Fibroblast of lung (primary cell): ENCODE data around the gene ZP2. TPM values are rescaled to one million over a fixed set of nuclear protein-coding genes. Genes with fewer than 3 reads are reported as not detected.

Experiments used
- DNase-seq, 2 donors: peaks; one replicate each; pipeline versions ENCODE4 v3.0.0 to v3.0.0-alpha.2; 2010; ENCODE audit warnings: low read depth in 2 of 2
- H2AFZ ChIP-seq: 2 replicates; pipeline ENCODE4 v1.5.1; 2012; ENCODE audit warnings: low read length, control low read depth, inconsistent platforms
- H3K27ac ChIP-seq: 2 replicates; pipeline ENCODE4 v1.5.1; 2011; ENCODE audit warnings: low read length, control low read depth; ENCODE audit not compliant: insufficient read depth
- H3K27me3 ChIP-seq: 2 replicates; pipeline ENCODE4 v1.5.1; 2011; ENCODE audit warnings: mild to moderate bottlenecking, low read length; ENCODE audit not compliant: control insufficient read depth, insufficient read depth
- H3K36me3 ChIP-seq: 2 replicates; pipeline ENCODE4 v1.5.1; 2011; ENCODE audit warnings: low read length; ENCODE audit not compliant: control insufficient read depth, insufficient read depth
- H3K4me1 ChIP-seq: 2 replicates; pipeline ENCODE4 v1.5.1; 2011; ENCODE audit warnings: low read length; ENCODE audit not compliant: control insufficient read depth, insufficient read depth; ENCODE audit errors: extremely low read depth
- H3K4me2 ChIP-seq: 2 replicates; pipeline ENCODE4 v1.5.1; 2011; ENCODE audit warnings: low read length, control low read depth; ENCODE audit not compliant: insufficient read depth; ENCODE audit errors: extremely low read depth
- H3K4me3 ChIP-seq, 4 experiments: fragments of 200-600 bp in 1 of 4; sonication (generic) in 1 of 4; replicated peaks in 1 of 4; 2 replicates each; pipeline ENCODE4 v1.5.1; 2011 to 2016; ENCODE audit warnings: low read length in 4 of 4, low read depth in 3 of 4, mild to moderate bottlenecking in 3 of 4, control low read depth in 2 of 4, inconsistent platforms in 1 of 4, mixed read lengths in 1 of 4; ENCODE audit not compliant: insufficient read depth in 1 of 4; ENCODE audit errors: control extremely low read depth in 1 of 4
- H3K79me2 ChIP-seq: 2 replicates; pipeline ENCODE4 v1.5.1; 2012; ENCODE audit warnings: mild to moderate bottlenecking, low read length, inconsistent platforms; ENCODE audit not compliant: control insufficient read depth, insufficient read depth
- H3K9ac ChIP-seq: 2 replicates; pipeline ENCODE4 v1.5.1; 2011; ENCODE audit warnings: mild to moderate bottlenecking, low read length, control low read depth; ENCODE audit not compliant: insufficient read depth
- H3K9me3 ChIP-seq: 2 replicates; pipeline ENCODE4 v1.5.1; 2012; ENCODE audit warnings: low read depth, low read length; ENCODE audit not compliant: control insufficient read depth, insufficient read depth
- H4K20me1 ChIP-seq: 2 replicates; pipeline ENCODE4 v1.5.1; 2011; ENCODE audit warnings: low read length; ENCODE audit not compliant: control insufficient read depth, insufficient read depth; ENCODE audit errors: extremely low read depth
- EZH2 ChIP-seq: IDR thresholded peaks from 2 replicates; pipeline ENCODE4 v1.5.1; 2012; ENCODE audit warnings: low read length, control low read depth, mild to moderate bottlenecking; ENCODE audit errors: missing control alignments
- polyA plus RNA-seq, 2 donors: library from polyadenylated mRNA; depleted of rRNA in 1 of 2; stranded (reverse) in 1 of 2; unstranded in 1 of 2; fragments of >200 nt; gene quantifications; 2 replicates each; pipeline ENCODE4 v1.2.1, GENCODE V29; 2011 to 2012; ENCODE audit warnings: missing spikeins in 1 of 2
- total RNA-seq: library from RNA; depleted of rRNA; stranded (reverse); fragments of >200 nt; gene quantifications from 2 replicates; pipeline ENCODE4 v1.2.1, GENCODE V29; 2014
- TF ChIP-seq, protein P1 (sequence below), 2 donors: IDR thresholded peaks in 1 of 2; conservative IDR thresholded peaks in 1 of 2; 1 replicate in 1 of 2; 2 replicates in 1 of 2; pipeline ENCODE4 v1.5.1; 2011 to 2012; ENCODE audit warnings: low read length in 2 of 2, control low read depth in 1 of 2, inconsistent platforms in 1 of 2, low read depth in 1 of 2, mild to moderate bottlenecking in 1 of 2

The ZP2 gene
- total and polyA plus RNA-seq, 2 donors (not counting 1 experiment from before 2014, with no cell fraction given), result not detected

GRCh38 chr16:21226749-21227148 is 15.4 kb upstream of the ZP2 start:
- peaks cover 3% of the 10 kb centered on the region for H3K27me3 ChIP-seq

DNA sequence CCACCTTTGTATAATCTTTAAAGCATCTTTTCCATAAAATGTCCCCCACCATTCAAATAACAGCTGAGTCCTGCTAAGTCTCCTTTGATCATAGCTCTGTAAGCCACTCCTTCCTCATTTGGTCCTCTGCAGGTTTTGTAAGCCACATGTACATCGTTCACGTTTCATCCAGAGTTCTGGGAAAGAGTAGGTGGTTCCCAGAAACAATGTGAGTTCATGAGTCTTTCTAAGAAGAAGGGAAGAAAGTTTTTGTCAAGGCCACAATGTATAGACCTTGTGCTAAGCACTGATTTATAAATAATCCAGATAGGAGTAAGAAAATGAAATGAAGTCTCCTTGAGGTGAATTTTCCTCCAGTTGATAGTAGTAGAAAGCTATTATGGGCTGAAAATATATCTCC is 13.4 kb upstream of the ZP2 start:
- Histone ChIP-seq H3K27ac (no peak overlapping the region), H3K27me3 (peaks cover 3% of the 10 kb centered on the region), H3K4me2 (no peak overlapping the region), H3K79me2 (no peaks in the 10 kb centered on the region), H3K9ac (no peak overlapping the region), H3K36me3 (no peaks in the 10 kb centered on the region), H2AFZ (no peak overlapping the region), H3K4me1 (no peaks in the 10 kb centered on the region), H3K9me3 (no peaks in the 10 kb centered on the region), H4K20me1 (no peaks in the 10 kb centered on the region), H3K4me3 (no peak overlapping the region)
- DNase-seq, result no peak
- TF ChIP-seq, protein P1, sequence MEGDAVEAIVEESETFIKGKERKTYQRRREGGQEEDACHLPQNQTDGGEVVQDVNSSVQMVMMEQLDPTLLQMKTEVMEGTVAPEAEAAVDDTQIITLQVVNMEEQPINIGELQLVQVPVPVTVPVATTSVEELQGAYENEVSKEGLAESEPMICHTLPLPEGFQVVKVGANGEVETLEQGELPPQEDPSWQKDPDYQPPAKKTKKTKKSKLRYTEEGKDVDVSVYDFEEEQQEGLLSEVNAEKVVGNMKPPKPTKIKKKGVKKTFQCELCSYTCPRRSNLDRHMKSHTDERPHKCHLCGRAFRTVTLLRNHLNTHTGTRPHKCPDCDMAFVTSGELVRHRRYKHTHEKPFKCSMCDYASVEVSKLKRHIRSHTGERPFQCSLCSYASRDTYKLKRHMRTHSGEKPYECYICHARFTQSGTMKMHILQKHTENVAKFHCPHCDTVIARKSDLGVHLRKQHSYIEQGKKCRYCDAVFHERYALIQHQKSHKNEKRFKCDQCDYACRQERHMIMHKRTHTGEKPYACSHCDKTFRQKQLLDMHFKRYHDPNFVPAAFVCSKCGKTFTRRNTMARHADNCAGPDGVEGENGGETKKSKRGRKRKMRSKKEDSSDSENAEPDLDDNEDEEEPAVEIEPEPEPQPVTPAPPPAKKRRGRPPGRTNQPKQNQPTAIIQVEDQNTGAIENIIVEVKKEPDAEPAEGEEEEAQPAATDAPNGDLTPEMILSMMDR (conservative IDR thresholded peaks at IDR 0.05 in 1 of 2, IDR thresholded peaks at IDR 0.05 in 1 of 2; ENCODE audit: low read depth in 1 of 2, low read length in 2 of 2), result no peak
- no peak for TF ChIP-seq EZH2

More at GRCh38 chr16:21226749-21227148, 15.4 kb upstream of the ZP2 start:
- no peaks in the 10 kb centered on the region for H3K79me2 ChIP-seq
- no peaks in the 10 kb centered on the region for H3K9me3 ChIP-seq
- TF ChIP-seq EZH2, result no peak
- TF ChIP-seq, protein P1 (conservative IDR thresholded peaks at IDR 0.05 in 1 of 2, IDR thresholded peaks at IDR 0.05 in 1 of 2; ENCODE audit: low read depth in 1 of 2, low read length in 2 of 2), result no peak
- H3K36me3 ChIP-seq, result no peaks in the 10 kb centered on the region
- no peak for DNase-seq
- no peaks in the 10 kb centered on the region for H3K4me1 ChIP-seq
- no peak overlapping the region for H3K9ac ChIP-seq
- H3K4me2 ChIP-seq, result no peak overlapping the region
- H3K4me3 ChIP-seq, result no peak overlapping the region
- H4K20me1 ChIP-seq, result no peaks in the 10 kb centered on the region
- no peak overlapping the region for H3K27ac ChIP-seq
- H2AFZ ChIP-seq, result no peak overlapping the region

GRCh38 chr16:21223787-21224186 is 12.4 kb upstream of the ZP2 start:
- no peaks in the 10 kb centered on the region for H3K36me3 ChIP-seq
- no peak for DNase-seq
- H2AFZ ChIP-seq, result no peak overlapping the region
- H3K9me3 ChIP-seq, result no peaks in the 10 kb centered on the region
- no peak overlapping the region for H3K4me3 ChIP-seq
- H3K79me2 ChIP-seq, result no peaks in the 10 kb centered on the region
- H3K27me3 ChIP-seq, result no peaks in the 10 kb centered on the region
- no peaks in the 10 kb centered on the region for H3K4me1 ChIP-seq
- H3K9ac ChIP-seq, result no peak overlapping the region
- no peaks in the 10 kb centered on the region for H4K20me1 ChIP-seq
- TF ChIP-seq EZH2, result no peak
- TF ChIP-seq, protein P1 (conservative IDR thresholded peaks at IDR 0.05 in 1 of 2, IDR thresholded peaks at IDR 0.05 in 1 of 2; ENCODE audit: low read depth in 1 of 2, low read length in 2 of 2), result no peak
- no peak overlapping the region for H3K4me2 ChIP-seq
- H3K27ac ChIP-seq, result no peak overlapping the region
